ENCODE results near the gene ACTL8. TPM values are rescaled to one million over a fixed set of nuclear protein-coding genes. Genes with fewer than 3 reads are reported as not detected.

The ACTL8 gene
- total and polyA plus RNA-seq, 8 donors: not detected

GRCh38 chr1:17728123-17728712 is 26.9 kb upstream of the ACTL8 start:
- WGBS, 2 donors: 87 to 90% methylated on average over 6 of the region's 6 CpGs
- ATAC-seq (no peak), DNase-seq (no peak), FAIRE-seq (no peak)
- TF ChIP-seq CTCF (IDR thresholded peaks at IDR 0.05): no peak
- H3K9me3 ChIP-seq: no peaks in the 10 kb centered on the region
- no peak overlapping the region for H3K27ac ChIP-seq
- no peaks in the 10 kb centered on the region for H3K4me1 ChIP-seq
- H3K27me3 ChIP-seq: no peaks in the 10 kb centered on the region
- no peak overlapping the region for H3K4me3 ChIP-seq
- no peaks in the 10 kb centered on the region for H3K36me3 ChIP-seq
- intact Hi-C loops (cut with DNase I): no loop called here

- no peak for TF ChIP-seq CTCF (IDR thresholded peaks at IDR 0.05)
- whole genome bisulfite sequencing, 2 donors: 48 to 54% methylated on average over 12 of the region's 12 CpGs
- ATAC-seq: no peak
- no peak overlapping the region for H3K4me3 ChIP-seq
- no peaks in the 10 kb centered on the region for H3K36me3 ChIP-seq
- no peak overlapping the region for H3K27ac ChIP-seq
- intact Hi-C loops (cut with DNase I): no loop called here
- H3K4me1 ChIP-seq: no peaks in the 10 kb centered on the region
- no peaks in the 10 kb centered on the region for H3K9me3 ChIP-seq
- no peaks in the 10 kb centered on the region for H3K27me3 ChIP-seq
- no peak for FAIRE-seq
- DNase-seq: no peak
Observed at GRCh38 chr1:17729248-17729647, 25.9 kb upstream of the ACTL8 start.

GRCh38 chr1:17729909-17730308 is 25.2 kb upstream of the ACTL8 start:
- H3K27me3 ChIP-seq: no peaks in the 10 kb centered on the region
- no peaks in the 10 kb centered on the region for H3K36me3 ChIP-seq
- H3K4me1 ChIP-seq: no peaks in the 10 kb centered on the region
- no peak for TF ChIP-seq CTCF (IDR thresholded peaks at IDR 0.05)
- FAIRE-seq: no peak
- ATAC-seq: no peak
- no peak overlapping the region for H3K27ac ChIP-seq
- no peaks in the 10 kb centered on the region for H3K9me3 ChIP-seq
- 55 to 65% methylated on average over 10 of the region's 10 CpGs for WGBS, 2 donors
- DNase-seq: no peak
- intact Hi-C loops (cut with DNase I): no loop called here
- H3K4me3 ChIP-seq: no peak overlapping the region

- intact Hi-C loops (cut with DNase I): no loop called here
- Histone ChIP-seq H3K4me3 (no peak overlapping the region), H3K27ac (no peak overlapping the region), H3K9me3 (no peaks in the 10 kb centered on the region), H3K36me3 (no peaks in the 10 kb centered on the region), H3K27me3 (no peaks in the 10 kb centered on the region), H3K4me1 (no peaks in the 10 kb centered on the region)
- no peak for FAIRE-seq
- no peak for ATAC-seq
- TF ChIP-seq CTCF (IDR thresholded peaks at IDR 0.05): no peak
- 78 to 88% methylated on average over 5 of the region's 5 CpGs for WGBS, 2 donors
- no peak for DNase-seq
Observed at GRCh38 chr1:17731460-17731859, 23.7 kb upstream of the ACTL8 start.

GRCh38 chr1:17732475-17732874 is 22.7 kb upstream of the ACTL8 start:
- Histone ChIP-seq H3K27ac (no peak overlapping the region), H3K27me3 (no peaks in the 10 kb centered on the region), H3K4me1 (no peaks in the 10 kb centered on the region), H3K4me3 (no peak overlapping the region), H3K9me3 (no peaks in the 10 kb centered on the region), H3K36me3 (no peaks in the 10 kb centered on the region)
- FAIRE-seq: no peak
- no peak for DNase-seq
- WGBS, 2 donors: 79 to 87% methylated on average over 2 of the region's 2 CpGs
- intact Hi-C loops (cut with DNase I): no loop called here
- ATAC-seq: no peak
- TF ChIP-seq CTCF (IDR thresholded peaks at IDR 0.05): no peak
